Naive thymus-derived CD4-positive, alpha-beta T cell (primary cell): ENCODE measurements around the gene SFT2D3. TPM values are rescaled to one million over a fixed set of nuclear protein-coding genes. Genes with fewer than 3 reads are reported as not detected.

ENCODE experiments used
- ATAC-seq: fragments of 150-1000 bp; cut with Tn5 transposase; 2 replicates; pipeline ENCODE4 v1.10.0; 2021; ENCODE audit warnings: mild to moderate bottlenecking, moderate library complexity
- CTCF ChIA-PET: fragments of 350-600 bp; sonication (Branson Sonifier 250); formaldehyde crosslinking; loops from one replicate; lab custom pipeline; 2021; ENCODE audit warnings: antibody characterized with exemption; lab: Charles Lee
- POLR2A ChIA-PET: fragments of 350-600 bp; sonication (Branson Sonifier 250); formaldehyde crosslinking; loops from one replicate; lab custom pipeline; 2021; ENCODE audit warnings: antibody characterized with exemption, inconsistent platforms; lab: Charles Lee
- DNase-seq, 9 donors: peaks; one replicate each; pipeline versions ENCODE4 v3.0.0 to v3.0.0-alpha.2; 2020 to 2022; ENCODE audit warnings: mixed read lengths in 1 of 9
- H3K27ac ChIP-seq: one replicate; pipeline ENCODE4 v1.7.0; 2013; ENCODE audit warnings: mild to moderate bottlenecking, low read depth, low read length, moderate library complexity
- H3K27me3 ChIP-seq, 2 donors: one replicate each; pipeline ENCODE4 v1.7.0; 2013; ENCODE audit warnings: low read length in 2 of 2, mild to moderate bottlenecking in 2 of 2, moderate library complexity in 2 of 2; ENCODE audit not compliant: control insufficient read depth in 2 of 2, insufficient read depth in 2 of 2
- H3K36me3 ChIP-seq, 3 experiments: 1 replicate in 2 of 3; 2 replicates in 1 of 3; pipeline ENCODE4 v1.7.0; 2013; ENCODE audit warnings: low read length in 3 of 3, mild to moderate bottlenecking in 3 of 3, moderate library complexity in 1 of 3; ENCODE audit not compliant: insufficient read depth in 3 of 3, control insufficient read depth in 2 of 3
- H3K4me1 ChIP-seq, 2 donors: one replicate each; pipeline ENCODE4 v1.7.0; 2013; ENCODE audit warnings: low read length in 2 of 2, mild to moderate bottlenecking in 2 of 2, moderate library complexity in 1 of 2; ENCODE audit not compliant: control insufficient read depth in 2 of 2, insufficient read depth in 2 of 2
- H3K4me3 ChIP-seq: 2 replicates; pipeline ENCODE4 v1.7.0; 2013; ENCODE audit warnings: mild to moderate bottlenecking, low read length
- H3K9me3 ChIP-seq, 3 experiments: 1 replicate in 2 of 3; 2 replicates in 1 of 3; pipeline ENCODE4 v1.7.0; 2013; ENCODE audit warnings: low read length in 3 of 3; ENCODE audit not compliant: control insufficient read depth in 2 of 3
- H3K27ac Mint-ChIP-seq, 9 donors: one replicate each; pipeline ENCODE4 v1.8.0; 2020 to 2022; ENCODE audit warnings: mixed read lengths in 9 of 9, mild to moderate bottlenecking in 8 of 9, moderate library complexity in 5 of 9, inconsistent platforms in 2 of 9
- H3K27me3 Mint-ChIP-seq, 5 donors: one replicate each; pipeline ENCODE4 v1.8.0; 2021 to 2022; ENCODE audit warnings: mixed read lengths in 5 of 5, mild to moderate bottlenecking in 1 of 5
- H3K36me3 Mint-ChIP-seq, 5 donors: one replicate each; pipeline ENCODE4 v1.8.0; 2020 to 2022; ENCODE audit warnings: mixed read lengths in 5 of 5, mild to moderate bottlenecking in 3 of 5, inconsistent platforms in 1 of 5
- H3K4me1 Mint-ChIP-seq, 7 donors: one replicate each; pipeline ENCODE4 v1.8.0; 2020 to 2022; ENCODE audit warnings: mixed read lengths in 7 of 7, mild to moderate bottlenecking in 3 of 7, inconsistent platforms in 1 of 7
- H3K4me3 Mint-ChIP-seq, 10 donors: one replicate each; pipeline ENCODE4 v1.8.0; 2020 to 2022; ENCODE audit warnings: mild to moderate bottlenecking in 10 of 10, mixed read lengths in 10 of 10, moderate library complexity in 6 of 10, inconsistent platforms in 2 of 10
- H3K9me3 Mint-ChIP-seq, 11 donors: one replicate each; pipeline ENCODE4 v1.8.0; 2020 to 2022; ENCODE audit warnings: mixed read lengths in 11 of 11, mild to moderate bottlenecking in 4 of 11, inconsistent platforms in 1 of 11, moderate library complexity in 1 of 11
- intact Hi-C, 2 donors: fragments of 100-400 bp; cut with micrococcal nuclease; formaldehyde crosslinking; loops; one replicate each; pipeline ENCODE4 v1.15.1; 2023
- polyA plus RNA-seq, 2 donors: library from polyadenylated mRNA; unstranded; fragments of 300-500 nt; fragmentation: Illumina TruSeq; gene quantifications; one replicate each; pipeline ENCODE4 v1.2.3, GENCODE V29; 2021
- total RNA-seq, 6 experiments: library from RNA in 5 of 6; stranded (reverse) in 5 of 6; gene quantifications; 1 replicate in 5 of 6; 2 replicates in 1 of 6; pipeline ENCODE4 v1.2.3 and lab custom pipeline; 2021 to 2026

Gene SFT2D3
- total and polyA plus RNA-seq, 7 experiments from 2014 or later = 1.4 to 17.8 (median 7.8) TPM

GRCh38 chr2:127726158-127726880, 25.0 kb downstream of the SFT2D3 start:
- Mint-ChIP-seq H3K9me3 (no peaks in the 10 kb centered on the region), H3K4me1 (peaks cover 0 to 6% (median 0%) of the 10 kb centered on the region in 7 donors), H3K27ac (peak overlapping the region in 1 of 9 donors; percentile 38), H3K4me3 (no peak overlapping the region), H3K27me3 (no peaks in the 10 kb centered on the region), H3K36me3 (peaks cover 12 to 36% (median 21%) of the 10 kb centered on the region in 5 donors)
- Histone ChIP-seq H3K36me3 (peaks cover 0 to 16% (median 0%) of the 10 kb centered on the region in 3 experiments), H3K27me3 (no peaks in the 10 kb centered on the region), H3K4me1 (no peaks in the 10 kb centered on the region), H3K4me3 (no peak overlapping the region), H3K27ac (no peak overlapping the region), H3K9me3 (no peaks in the 10 kb centered on the region)
- ATAC-seq (no peak), DNase-seq (no peak)
- intact Hi-C loops = no loop called here
- ChIA-PET POLR2A (no interaction called here), CTCF (no interaction called here)

DNA sequence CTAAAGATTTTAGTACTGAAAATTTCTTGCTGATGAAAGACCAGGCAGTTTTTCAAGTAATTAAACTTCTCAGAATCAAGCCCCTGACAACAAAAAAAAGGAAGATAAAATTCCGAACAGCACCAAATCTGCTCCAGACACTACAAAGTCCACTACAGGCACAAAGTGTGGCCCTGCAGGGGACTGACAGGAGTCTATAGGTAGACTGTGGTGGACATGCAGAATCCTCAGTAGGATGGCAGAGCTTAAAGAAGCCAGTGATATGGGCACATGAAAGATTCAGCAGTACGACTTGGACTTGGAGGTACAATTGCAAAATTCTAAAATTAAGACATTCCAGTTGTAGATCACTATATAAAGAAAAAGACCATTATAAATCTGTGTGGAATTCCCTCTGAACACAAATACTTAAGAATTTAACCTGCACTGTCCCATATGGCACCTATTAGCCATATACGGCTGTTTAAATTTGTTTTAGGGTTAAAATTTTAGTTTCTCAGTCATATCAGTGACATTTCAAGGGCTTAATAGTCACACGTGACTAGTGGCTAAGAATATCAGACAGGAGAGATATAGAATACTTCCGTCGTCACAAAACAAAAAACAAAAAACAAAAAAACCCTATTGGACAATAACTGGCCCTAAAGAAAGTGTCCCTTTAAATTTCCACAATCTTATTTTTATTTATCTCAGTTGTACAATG, 32.0 kb downstream of the SFT2D3 start:
- DNase-seq (no peak), ATAC-seq (no peak)
- Histone ChIP-seq H3K4me3 (no peak overlapping the region), H3K4me1 (no peaks in the 10 kb centered on the region), H3K9me3 (no peaks in the 10 kb centered on the region), H3K27ac (no peak overlapping the region), H3K27me3 (no peaks in the 10 kb centered on the region), H3K36me3 (no peaks in the 10 kb centered on the region)
- intact Hi-C loops = no loop called here
- CTCF ChIA-PET = no interaction called here
- Mint-ChIP-seq H3K36me3 (peaks cover 0 to 22% (median 13%) of the 10 kb centered on the region in 5 donors), H3K4me1 (peaks cover 0 to 15% (median 5%) of the 10 kb centered on the region in 7 donors), H3K27ac (no peak overlapping the region), H3K9me3 (no peaks in the 10 kb centered on the region), H3K27me3 (no peaks in the 10 kb centered on the region), H3K4me3 (no peak overlapping the region)
- POLR2A ChIA-PET = no interaction called here

- no peaks in the 10 kb centered on the region for H3K9me3 ChIP-seq
- Mint-ChIP-seq H3K36me3 (peaks cover 0 to 25% (median 13%) of the 10 kb centered on the region in 5 donors), H3K27ac (no peak overlapping the region), H3K9me3 (no peaks in the 10 kb centered on the region), H3K27me3 (no peaks in the 10 kb centered on the region), H3K4me3 (no peak overlapping the region), H3K4me1 (peaks cover 2 to 15% (median 8%) of the 10 kb centered on the region in 7 donors)
- H3K27me3 ChIP-seq = no peaks in the 10 kb centered on the region
- intact Hi-C loops = no loop called here
- no peak overlapping the region for H3K27ac ChIP-seq
- H3K4me3 ChIP-seq = no peak overlapping the region
- no peak for DNase-seq
- no peaks in the 10 kb centered on the region for H3K36me3 ChIP-seq
- ATAC-seq = no peak
- POLR2A ChIA-PET = no interaction called here
- no peaks in the 10 kb centered on the region for H3K4me1 ChIP-seq
- CTCF ChIA-PET = no interaction called here
Measured at GRCh38 chr2:127733816-127734537, 32.7 kb downstream of the SFT2D3 start.

- no peaks in the 10 kb centered on the region for H3K4me1 ChIP-seq
- H3K36me3 Mint-ChIP-seq = peaks cover 0 to 30% (median 14%) of the 10 kb centered on the region in 5 donors
- H3K27ac ChIP-seq = no peak overlapping the region
- no peak overlapping the region for H3K27ac Mint-ChIP-seq
- no peak overlapping the region for H3K4me3 ChIP-seq
- no peak overlapping the region for H3K4me3 Mint-ChIP-seq
- intact Hi-C loops = no loop called here
- H3K27me3 Mint-ChIP-seq = no peaks in the 10 kb centered on the region
- no peaks in the 10 kb centered on the region for H3K9me3 Mint-ChIP-seq
- no peaks in the 10 kb centered on the region for H3K9me3 ChIP-seq
- H3K36me3 ChIP-seq = no peaks in the 10 kb centered on the region
- POLR2A ChIA-PET = interaction anchor here (0.5 kb wide), 1 partner anchor 21 kb away, joined by 5 read pairs; no protein-coding TSS in a partner anchor
- ATAC-seq = no peak
- DNase-seq = no peak
- peaks cover 4 to 17% (median 11%) of the 10 kb centered on the region in 7 donors for H3K4me1 Mint-ChIP-seq
- CTCF ChIA-PET = no interaction called here
- H3K27me3 ChIP-seq = no peaks in the 10 kb centered on the region
Measured at GRCh38 chr2:127735044-127735443, 33.7 kb downstream of the SFT2D3 start.

DNA sequence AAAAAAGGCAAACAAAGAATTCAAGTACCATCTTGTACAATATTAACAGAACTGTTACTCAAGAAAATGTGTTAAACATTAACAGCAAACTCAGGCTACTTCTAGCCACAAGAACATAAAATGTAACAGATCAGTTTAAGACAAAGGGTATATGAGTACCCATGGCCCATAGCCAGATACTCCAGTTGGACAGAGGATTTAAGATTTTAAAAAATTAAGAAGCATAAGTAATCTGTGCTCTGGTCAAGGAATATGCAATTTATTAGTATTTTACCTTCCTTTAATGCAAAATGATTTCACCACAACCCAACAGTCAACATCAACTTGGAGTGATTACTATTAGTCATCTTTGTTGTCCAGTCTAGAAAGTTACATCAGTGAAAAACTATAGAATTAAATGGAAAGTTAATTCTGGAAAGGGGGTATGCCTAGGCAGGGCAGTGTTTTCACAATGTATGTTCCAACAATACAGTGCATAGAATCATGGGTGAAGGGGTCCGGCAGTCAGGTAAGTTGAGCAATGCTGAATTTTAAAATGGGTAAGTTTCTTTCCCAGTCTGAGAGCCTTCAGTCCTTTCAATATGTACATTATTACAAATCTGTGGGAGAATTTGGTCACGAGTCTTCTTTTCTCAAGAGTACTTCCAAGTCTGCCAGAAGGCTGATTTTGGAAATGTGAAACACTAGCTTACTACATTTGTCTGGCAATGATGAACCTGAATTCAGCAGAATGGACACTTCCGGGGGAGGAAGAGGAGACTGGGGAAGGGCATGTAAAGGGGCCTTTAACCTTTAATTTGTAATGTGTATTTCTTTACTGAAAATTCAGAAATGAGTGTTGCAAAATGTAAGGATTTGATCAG, 34.5 kb downstream of the SFT2D3 start:
- ATAC-seq = no peak
- intact Hi-C loops = no loop called here
- H3K4me3 ChIP-seq = no peak overlapping the region
- CTCF ChIA-PET = no interaction called here
- H3K4me1 Mint-ChIP-seq = peaks cover 4 to 19% (median 15%) of the 10 kb centered on the region in 7 donors
- H3K27ac ChIP-seq = no peak overlapping the region
- no peaks in the 10 kb centered on the region for H3K36me3 ChIP-seq
- peak overlapping the region in 2 of 9 donors; percentile 18 to 65 for H3K27ac Mint-ChIP-seq
- H3K9me3 Mint-ChIP-seq = no peaks in the 10 kb centered on the region
- no peaks in the 10 kb centered on the region for H3K4me1 ChIP-seq
- H3K9me3 ChIP-seq = no peaks in the 10 kb centered on the region
- H3K27me3 Mint-ChIP-seq = no peaks in the 10 kb centered on the region
- H3K27me3 ChIP-seq = no peaks in the 10 kb centered on the region
- no peak overlapping the region for H3K4me3 Mint-ChIP-seq
- no peak for DNase-seq
- H3K36me3 Mint-ChIP-seq = peaks cover 0 to 35% (median 15%) of the 10 kb centered on the region in 5 donors
- POLR2A ChIA-PET = no interaction called here

DNA sequence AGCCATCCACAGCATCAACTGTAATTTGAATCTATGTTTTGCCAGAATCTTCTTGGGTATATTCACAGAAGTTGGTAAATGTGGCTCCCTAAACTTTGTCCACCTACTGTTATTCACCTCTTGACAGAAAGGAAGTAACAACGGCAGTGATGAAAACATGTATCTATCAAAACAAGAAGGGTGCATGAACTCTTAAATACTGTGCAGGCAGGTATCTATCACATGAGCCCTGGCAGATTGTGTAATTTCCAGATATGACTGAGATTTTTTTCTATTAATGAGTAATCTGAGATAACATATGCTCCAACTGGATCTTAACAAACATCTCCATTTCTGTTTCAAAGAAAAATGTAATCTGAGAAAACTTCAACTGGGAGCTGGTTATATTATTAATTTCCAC, 36.6 kb downstream of the SFT2D3 start:
- ATAC-seq (no peak), DNase-seq (no peak)
- H3K36me3 ChIP-seq = no peaks in the 10 kb centered on the region
- H3K36me3 Mint-ChIP-seq = peaks cover 3 to 43% (median 22%) of the 10 kb centered on the region in 5 donors
- H3K27ac ChIP-seq = no peak overlapping the region
- no peak overlapping the region for H3K4me3 Mint-ChIP-seq
- no peaks in the 10 kb centered on the region for H3K27me3 Mint-ChIP-seq
- no peaks in the 10 kb centered on the region for H3K4me1 ChIP-seq
- ChIA-PET POLR2A (no interaction called here), CTCF (no interaction called here)
- H3K27me3 ChIP-seq = no peaks in the 10 kb centered on the region
- H3K4me3 ChIP-seq = no peak overlapping the region
- peaks cover 0 to 1% (median 0%) of the 10 kb centered on the region in 11 donors for H3K9me3 Mint-ChIP-seq
- no peaks in the 10 kb centered on the region for H3K9me3 ChIP-seq
- H3K4me1 Mint-ChIP-seq = peaks cover 4 to 27% (median 20%) of the 10 kb centered on the region in 7 donors
- intact Hi-C loops = no loop called here
- H3K27ac Mint-ChIP-seq = peak overlapping the region in 1 of 9 donors; percentile 8
